Testis (tissue), 3 donors: ENCODE results near the gene LEPR. TPM values are rescaled to one million over a fixed set of nuclear protein-coding genes. Genes with fewer than 3 reads are reported as not detected.

Experiments used
- DNase-seq: peaks from one replicate; pipeline ENCODE4 v3.0.0-alpha.2; 2019
- H3K27ac ChIP-seq, 2 donors: fragments of 200-600 bp; sonication (generic); one replicate each; pipeline ENCODE4 v1.5.1; 2019
- H3K27me3 ChIP-seq: fragments of 200-600 bp; sonication (generic); one replicate; pipeline ENCODE4 v1.5.1; 2019
- H3K36me3 ChIP-seq: fragments of 200-600 bp; sonication (generic); one replicate; pipeline ENCODE4 v1.5.1; 2017; ENCODE audit warnings: low read depth; ENCODE audit errors: missing control alignments
- H3K4me1 ChIP-seq: fragments of 200-600 bp; sonication (generic); one replicate; pipeline ENCODE4 v1.5.1; 2019
- H3K4me3 ChIP-seq, 2 donors: fragments of 200-600 bp; sonication (generic); one replicate each; pipeline ENCODE4 v1.5.1; 2017 to 2019
- H3K9me3 ChIP-seq: fragments of 200-600 bp; sonication (generic); one replicate; pipeline ENCODE4 v1.5.1; 2017
- POLR2A ChIP-seq: fragments of 450-650 bp; IDR thresholded peaks from one replicate; pipeline ENCODE4 v1.6.1; 2017; ENCODE audit warnings: antibody characterized with exemption, mild to moderate bottlenecking, moderate library complexity
- WGBS, 2 donors: methylation state at CpG; one replicate each; pipeline ENCODE4 v1.1.5; 2018; 5-methylcytosine and 5-hydroxymethylcytosine counted together
- intact Hi-C: fragments of 100-400 bp; cut with DNase I; formaldehyde crosslinking; loops from one replicate; pipeline ENCODE4 v1.15.1; 2023; ENCODE audit warnings: low total_unique reads
- polyA plus RNA-seq: library from polyadenylated mRNA; stranded (reverse); fragments of 350-450 nt; fragmentation: Illumina TruSeq; extraction: RNeasy Lipid Tissue Mini Kit (QIAGEN cat#74804); gene quantifications from one replicate; pipeline ENCODE4 v1.2.3, GENCODE V29; 2014; ENCODE audit warnings: low read depth, low replicate concordance; ENCODE audit not compliant: insufficient read depth
- total RNA-seq, 2 donors: library from RNA; depleted of rRNA; stranded (reverse); fragments of >200 nt; gene quantifications; one replicate each; pipeline ENCODE4 v1.2.3, GENCODE V29; 2016
- TF ChIP-seq, protein P1 (sequence below), 3 experiments: fragments of 450-650 bp in 2 of 3; fragments of 200-600 bp in 1 of 3; sonication (generic) in 1 of 3; IDR thresholded peaks; one replicate each; pipeline ENCODE4 v1.5.1; 2016 to 2019; ENCODE audit warnings: antibody characterized with exemption in 3 of 3, mild to moderate bottlenecking in 2 of 3, moderate library complexity in 1 of 3

The LEPR gene
- total and polyA plus RNA-seq, 3 donors from 2014 or later = 4.9 to 9.1 (median 8.5) TPM

GRCh38 chr1:65409816-65410326, 10.6 kb upstream of the LEPR start:
- H3K4me3 ChIP-seq = no peak overlapping the region
- no peak for DNase-seq
- no peaks in the 10 kb centered on the region for H3K9me3 ChIP-seq
- intact Hi-C loops = no loop called here
- H3K27me3 ChIP-seq = no peaks in the 10 kb centered on the region
- no peaks in the 10 kb centered on the region for H3K4me1 ChIP-seq
- H3K36me3 ChIP-seq = no peaks in the 10 kb centered on the region
- 94 to 96% methylated on average over 4 of the region's 4 CpGs for WGBS, 2 donors
- H3K27ac ChIP-seq = no peak overlapping the region
- TF ChIP-seq, protein P1, sequence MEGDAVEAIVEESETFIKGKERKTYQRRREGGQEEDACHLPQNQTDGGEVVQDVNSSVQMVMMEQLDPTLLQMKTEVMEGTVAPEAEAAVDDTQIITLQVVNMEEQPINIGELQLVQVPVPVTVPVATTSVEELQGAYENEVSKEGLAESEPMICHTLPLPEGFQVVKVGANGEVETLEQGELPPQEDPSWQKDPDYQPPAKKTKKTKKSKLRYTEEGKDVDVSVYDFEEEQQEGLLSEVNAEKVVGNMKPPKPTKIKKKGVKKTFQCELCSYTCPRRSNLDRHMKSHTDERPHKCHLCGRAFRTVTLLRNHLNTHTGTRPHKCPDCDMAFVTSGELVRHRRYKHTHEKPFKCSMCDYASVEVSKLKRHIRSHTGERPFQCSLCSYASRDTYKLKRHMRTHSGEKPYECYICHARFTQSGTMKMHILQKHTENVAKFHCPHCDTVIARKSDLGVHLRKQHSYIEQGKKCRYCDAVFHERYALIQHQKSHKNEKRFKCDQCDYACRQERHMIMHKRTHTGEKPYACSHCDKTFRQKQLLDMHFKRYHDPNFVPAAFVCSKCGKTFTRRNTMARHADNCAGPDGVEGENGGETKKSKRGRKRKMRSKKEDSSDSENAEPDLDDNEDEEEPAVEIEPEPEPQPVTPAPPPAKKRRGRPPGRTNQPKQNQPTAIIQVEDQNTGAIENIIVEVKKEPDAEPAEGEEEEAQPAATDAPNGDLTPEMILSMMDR (IDR thresholded peaks at IDR 0.05) = no peak
- no peak for TF ChIP-seq POLR2A

DNA sequence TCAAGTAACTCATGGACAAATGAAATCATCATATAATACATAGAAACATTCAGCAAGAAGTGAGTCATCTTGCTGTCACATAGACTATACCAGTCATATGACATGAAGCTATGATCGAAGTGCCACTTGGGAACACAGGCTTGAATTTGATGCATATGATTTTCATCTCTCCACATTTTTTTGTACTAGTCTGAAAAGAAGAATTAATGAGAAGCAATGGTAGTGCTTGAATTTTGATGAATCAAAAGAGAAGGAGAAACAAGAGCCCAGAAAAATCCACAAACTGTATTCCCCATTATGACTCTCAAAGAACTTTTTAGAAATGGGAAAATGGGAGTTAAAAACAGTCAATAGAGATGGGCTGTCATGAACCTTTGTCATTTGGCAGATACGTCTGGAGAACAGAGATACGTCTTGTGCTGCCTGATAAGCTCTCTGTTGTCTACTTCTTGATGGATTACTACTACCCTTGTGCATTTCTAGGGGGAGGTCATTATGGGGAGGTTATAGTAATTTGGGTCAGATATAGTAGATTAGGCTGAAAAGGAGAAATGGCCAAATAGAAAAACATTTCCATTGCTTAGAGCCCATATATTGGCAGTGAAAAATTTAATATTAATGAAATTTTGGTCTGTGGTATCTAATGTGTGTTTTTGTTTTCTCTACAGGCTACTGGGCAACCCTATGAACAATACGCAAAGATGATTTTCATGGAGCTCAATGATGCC, 8.0 kb upstream of the LEPR start:
- no peak overlapping the region for H3K27ac ChIP-seq
- WGBS, 2 donors = 71 to 76% methylated on average over 4 of the region's 4 CpGs
- H3K27me3 ChIP-seq = no peaks in the 10 kb centered on the region
- DNase-seq = no peak
- no peak overlapping the region for H3K4me3 ChIP-seq
- TF ChIP-seq, protein P1 (IDR thresholded peaks at IDR 0.05) = no peak
- TF ChIP-seq POLR2A = no peak
- intact Hi-C loops = no loop called here
- H3K4me1 ChIP-seq = no peaks in the 10 kb centered on the region
- H3K9me3 ChIP-seq = no peaks in the 10 kb centered on the region
- H3K36me3 ChIP-seq = no peaks in the 10 kb centered on the region

DNA sequence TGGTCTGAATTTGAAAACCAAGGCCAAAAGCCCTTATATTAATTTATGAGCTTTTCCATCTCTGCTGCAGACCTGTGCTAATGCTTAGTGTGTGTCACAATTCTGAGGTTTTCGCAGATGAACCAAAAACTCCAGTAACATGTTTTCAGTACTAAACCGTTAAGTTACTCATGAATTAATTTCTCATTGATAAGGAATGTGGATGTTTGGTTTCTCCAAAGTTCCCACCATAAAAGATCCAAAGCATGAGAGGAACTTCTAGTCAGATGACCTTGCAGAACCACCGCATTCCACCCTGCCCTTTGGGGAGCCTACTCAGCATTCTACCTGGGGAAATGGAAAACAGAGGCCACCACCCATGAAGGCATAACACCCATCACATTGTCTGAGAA, 7.5 kb upstream of the LEPR start:
- DNase-seq = no peak
- no peaks in the 10 kb centered on the region for H3K9me3 ChIP-seq
- intact Hi-C loops = no loop called here
- no peak overlapping the region for H3K4me3 ChIP-seq
- 85 to 92% methylated on average over 3 of the region's 3 CpGs for WGBS, 2 donors
- no peaks in the 10 kb centered on the region for H3K4me1 ChIP-seq
- H3K27ac ChIP-seq = no peak overlapping the region
- no peaks in the 10 kb centered on the region for H3K27me3 ChIP-seq
- TF ChIP-seq, protein P1 (IDR thresholded peaks at IDR 0.05) = no peak
- TF ChIP-seq POLR2A = no peak
- no peaks in the 10 kb centered on the region for H3K36me3 ChIP-seq

DNA sequence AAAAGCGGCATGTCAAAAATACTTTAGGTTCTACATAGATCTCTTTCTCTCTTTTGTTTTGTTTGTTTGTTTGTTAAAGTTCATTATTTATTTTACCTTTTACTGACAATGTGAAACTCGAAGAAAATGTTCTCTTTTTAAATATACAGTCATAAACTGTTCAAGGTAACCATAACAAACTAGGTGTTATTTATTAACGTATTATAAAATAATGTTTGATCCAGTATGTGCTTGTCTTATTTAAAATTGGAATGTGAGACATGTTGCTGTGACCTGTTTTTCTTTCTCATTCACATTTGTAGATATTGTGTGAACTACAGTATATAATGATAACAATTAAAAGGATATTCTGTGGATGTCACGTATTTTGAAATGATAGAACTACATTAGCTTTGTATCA, 5.9 kb upstream of the LEPR start:
- WGBS, 2 donors = 86 to 93% methylated on average over 4 of the region's 4 CpGs
- no peak for TF ChIP-seq POLR2A
- TF ChIP-seq, protein P1 (IDR thresholded peaks at IDR 0.05) = no peak
- Histone ChIP-seq H3K27ac (no peak overlapping the region), H3K4me1 (no peaks in the 10 kb centered on the region), H3K9me3 (no peaks in the 10 kb centered on the region), H3K4me3 (no peak overlapping the region), H3K36me3 (no peaks in the 10 kb centered on the region), H3K27me3 (no peaks in the 10 kb centered on the region)
- DNase-seq = no peak
- intact Hi-C loops = no loop called here

GRCh38 chr1:65416767-65417166, 3.7 kb upstream of the LEPR start:
- no peaks in the 10 kb centered on the region for H3K27me3 ChIP-seq
- H3K9me3 ChIP-seq = no peaks in the 10 kb centered on the region
- TF ChIP-seq, protein P1 (IDR thresholded peaks at IDR 0.05) = no peak
- no peak for TF ChIP-seq POLR2A
- no peak overlapping the region for H3K4me3 ChIP-seq
- peaks cover under 1% of the 10 kb centered on the region for H3K4me1 ChIP-seq
- no peaks in the 10 kb centered on the region for H3K36me3 ChIP-seq
- no peak for DNase-seq
- 78 to 95% methylated on average over 1 of the region's 1 CpG for WGBS, 2 donors
- H3K27ac ChIP-seq = no peak overlapping the region
- intact Hi-C loops = no loop called here
